HG03039 (cell line): ENCODE results near the gene PPP2R3B.
"Not testable (repeated sequence)": the region's sequence is repeated elsewhere in the genome, so short reads cannot be mapped to it uniquely, and the experiment has no call there.

Source experiments
- ATAC-seq: cut with Tn5 transposase; IDR thresholded peaks from one replicate; pipeline ENCODE4 v1.9.1; 2021; ENCODE audit warnings: mild to moderate bottlenecking, moderate library complexity; ENCODE audit not compliant: unreplicated experiment

Gene PPP2R3B

GRCh38 chrX:338836-339400 lies 47.8 kb downstream of the PPP2R3B start:
- ATAC-seq: no peak

GRCh38 chrX:338281-338835 lies 48.3 kb downstream of the PPP2R3B start:
- no peak for ATAC-seq

GRCh38 chrX:337331-337831 lies 49.3 kb downstream of the PPP2R3B start:
- no peak for ATAC-seq

GRCh38 chrX:336227-336626 lies 50.5 kb downstream of the PPP2R3B start:
- ATAC-seq: no peak

DNA sequence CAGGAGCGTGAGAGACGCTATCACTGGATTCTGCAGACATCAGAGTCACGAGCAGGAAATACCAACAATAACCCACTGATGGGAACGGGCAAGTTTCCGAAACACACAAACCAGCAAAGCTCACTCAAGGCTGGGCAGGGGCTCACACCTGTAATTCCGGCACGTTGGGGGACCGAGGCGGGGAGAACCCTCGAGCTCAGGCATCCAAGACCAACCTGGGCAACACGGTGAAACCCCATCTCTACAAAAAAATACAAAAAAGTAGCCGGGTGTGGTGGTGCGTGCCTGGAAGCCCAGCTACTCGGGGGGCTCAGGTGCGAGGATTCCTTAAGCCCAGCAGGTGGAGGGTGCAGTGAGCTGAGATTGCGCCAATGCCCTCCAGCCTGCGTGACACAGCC lies 51.0 kb downstream of the PPP2R3B start:
- ATAC-seq: no peak

DNA sequence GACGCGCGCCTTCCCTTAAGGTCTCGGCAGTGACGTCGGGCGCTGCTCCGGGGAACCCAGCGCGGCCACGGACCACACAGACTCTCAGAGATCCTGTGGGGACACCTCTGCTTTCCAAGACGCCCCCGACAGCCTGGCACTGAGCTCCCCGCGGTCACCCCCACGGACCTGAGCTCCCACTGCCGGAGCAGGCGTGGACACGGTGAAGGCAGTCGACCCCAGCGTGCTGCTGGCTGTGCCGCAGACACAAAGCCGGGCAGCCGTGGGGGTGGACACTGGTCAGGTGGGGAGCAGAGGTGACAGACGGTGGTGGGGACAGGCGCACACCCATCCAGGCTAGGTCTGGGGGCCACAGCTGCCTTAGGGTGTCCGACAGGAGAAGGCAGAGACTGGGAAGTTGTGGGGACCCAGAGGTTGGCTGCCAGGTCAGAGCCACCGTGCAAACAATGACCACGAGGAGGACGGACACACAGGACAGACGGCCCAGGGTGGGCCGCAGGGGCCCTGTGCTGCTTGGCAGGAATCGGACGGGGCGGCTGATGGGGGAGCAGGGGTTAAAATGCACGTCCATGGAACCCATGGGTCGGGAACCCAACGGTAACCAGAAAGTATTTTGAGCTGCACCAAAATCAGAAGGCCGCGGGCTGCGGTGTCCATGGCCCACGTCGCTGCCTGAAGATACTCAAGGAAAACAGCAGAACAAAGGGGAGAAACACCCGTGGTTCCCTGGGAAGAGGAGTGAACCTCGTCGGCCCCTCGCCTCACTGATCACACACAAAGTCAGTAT lies 51.5 kb downstream of the PPP2R3B start:
- no peak for ATAC-seq

GRCh38 chrX:334331-334891 lies 52.3 kb downstream of the PPP2R3B start:
- ATAC-seq: no peak

DNA sequence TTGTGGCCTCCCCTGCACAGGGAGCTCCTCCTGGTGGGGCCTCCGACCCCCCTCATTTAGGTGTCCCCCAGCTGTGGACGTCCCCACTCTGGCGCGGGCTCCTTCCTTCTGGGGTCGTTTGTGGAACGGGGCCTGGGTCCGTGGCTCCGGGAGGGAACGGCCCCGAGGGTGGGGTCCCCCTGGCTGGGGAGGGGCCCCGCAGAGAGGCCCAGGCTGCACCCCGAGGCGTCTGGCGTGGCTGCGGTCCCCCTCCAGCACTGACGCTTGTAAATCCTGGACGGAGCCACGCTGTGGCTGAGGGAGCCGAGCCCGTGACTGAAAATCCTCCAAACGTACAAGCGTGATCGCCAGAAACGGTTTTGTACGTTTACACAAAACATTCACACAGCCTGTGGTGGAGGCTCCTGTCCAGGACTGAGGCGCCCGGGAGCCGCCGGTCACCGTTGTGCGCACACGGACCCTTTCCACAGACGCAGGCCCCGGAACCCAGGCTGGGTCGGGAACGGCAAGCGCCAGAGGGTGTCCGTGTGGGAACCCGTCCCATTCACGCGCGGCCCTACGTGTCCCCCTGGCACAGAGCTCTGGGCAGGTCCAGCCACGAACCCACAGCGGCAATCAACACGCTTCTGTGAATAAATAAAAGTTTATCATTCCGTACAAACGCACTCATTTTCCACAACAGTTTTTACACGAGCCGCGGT lies 52.9 kb downstream of the PPP2R3B start:
- no peak for ATAC-seq

- no peak for ATAC-seq
These were observed 53.6 kb downstream of the PPP2R3B start for GRCh38 chrX:332916-333610.

DNA sequence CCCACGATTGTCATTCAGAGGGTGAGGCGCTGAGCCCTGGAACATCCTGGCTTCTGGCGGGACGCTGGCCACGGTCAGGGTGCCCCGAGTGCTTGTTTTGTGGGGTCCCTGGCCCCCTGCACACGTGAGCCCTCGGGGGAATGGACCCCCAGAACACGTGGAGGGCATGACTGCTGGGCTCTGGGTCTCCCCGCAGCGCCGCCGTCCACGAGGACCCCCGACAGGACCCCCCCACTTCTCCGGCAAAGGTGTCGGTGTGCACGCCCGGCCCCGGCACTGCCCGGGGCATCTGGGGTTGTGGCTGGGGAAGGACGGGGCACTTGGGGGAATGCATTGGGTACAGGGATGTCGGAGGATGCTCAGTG lies 54.2 kb downstream of the PPP2R3B start:
- ATAC-seq: no peak

DNA sequence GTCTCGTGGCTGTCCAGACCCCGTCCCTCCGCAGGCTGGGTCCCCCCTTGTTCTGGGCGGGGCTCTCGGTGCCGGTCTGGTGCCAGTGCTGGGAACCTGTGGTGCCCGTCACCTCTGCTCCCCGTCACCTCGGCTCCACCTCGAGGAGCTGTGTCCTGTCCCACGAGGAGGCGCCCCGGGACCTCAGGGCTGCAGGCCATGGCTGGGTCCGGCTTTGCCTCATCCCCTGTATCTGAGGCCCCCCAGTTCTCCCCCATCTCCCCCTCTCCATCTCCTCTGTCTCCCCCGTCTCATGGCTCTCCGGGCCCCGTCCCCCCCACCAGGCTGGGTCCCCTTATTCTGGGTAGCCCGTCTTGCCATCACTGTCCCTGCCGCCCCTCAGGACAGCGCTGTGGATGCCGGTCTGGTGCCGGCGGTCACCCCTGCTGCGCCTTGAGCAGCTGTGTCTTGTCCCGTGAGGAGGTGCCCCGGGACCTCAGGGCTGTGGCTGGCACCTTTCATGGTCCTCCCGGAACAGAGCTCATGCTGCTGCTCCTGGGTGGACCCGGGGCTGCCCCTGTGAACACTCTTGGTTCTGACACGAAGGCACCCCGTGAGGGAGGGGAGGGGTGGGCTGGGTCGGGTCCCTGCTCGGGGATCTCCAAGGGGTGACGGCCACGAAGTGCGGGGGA lies 54.7 kb downstream of the PPP2R3B start:
- ATAC-seq: no peak

DNA sequence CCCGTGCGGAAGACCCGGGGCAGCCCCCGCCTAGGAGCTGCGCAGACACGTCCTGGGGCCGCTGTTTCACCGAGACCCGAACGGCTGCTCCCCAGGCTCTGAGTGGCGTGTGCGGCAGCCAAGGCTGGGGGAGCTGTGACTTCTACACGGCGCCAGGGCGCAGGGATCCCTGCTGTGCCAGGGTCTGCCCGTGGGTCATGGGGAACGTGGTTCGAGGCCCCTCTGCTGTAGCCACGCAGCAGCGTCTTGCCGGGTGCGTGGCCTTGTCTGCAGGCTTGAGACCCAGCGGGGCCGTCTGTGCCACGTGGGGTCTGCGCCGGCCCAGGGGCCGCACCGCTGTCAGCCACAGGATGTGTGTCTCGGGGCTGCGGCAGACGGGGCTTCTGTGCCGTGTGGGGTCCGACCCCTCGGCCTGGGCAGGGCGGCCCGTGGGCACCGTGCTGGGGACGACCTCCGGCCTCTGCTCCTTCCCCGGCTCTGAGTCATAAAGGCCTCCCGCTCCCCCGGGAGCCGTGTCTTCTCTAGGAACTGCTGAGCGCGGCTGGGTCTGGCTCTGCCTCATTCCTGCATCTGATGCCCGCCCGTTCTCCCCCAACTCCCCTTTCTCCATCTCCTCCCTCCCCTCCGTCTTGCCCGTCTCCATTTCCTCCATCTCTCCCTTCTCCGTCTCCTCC lies 55.4 kb downstream of the PPP2R3B start:
- no peak for ATAC-seq

- ATAC-seq: no peak
These were observed 56.0 kb downstream of the PPP2R3B start for GRCh38 chrX:330726-331150.

- not testable (repeated sequence) for ATAC-seq
These were observed 56.5 kb downstream of the PPP2R3B start for GRCh38 chrX:330141-330725.

- no peak for ATAC-seq
These were observed 57.3 kb downstream of the PPP2R3B start for GRCh38 chrX:329291-329910.

- ATAC-seq: no peak
These were observed 59.0 kb downstream of the PPP2R3B start for GRCh38 chrX:327660-328126.

- not testable (repeated sequence) for ATAC-seq
These were observed 62.0 kb downstream of the PPP2R3B start for GRCh38 chrX:324664-325063.

GRCh38 chrX:323721-324628 lies 62.7 kb downstream of the PPP2R3B start:
- ATAC-seq: no peak
